GM19395 (cell line): ENCODE data around the gene RPH3AL.
"Not testable (repeated sequence)": the region's sequence is repeated elsewhere in the genome, so short reads cannot be mapped to it uniquely, and the experiment has no call there.

Source experiments
- ATAC-seq: cut with Tn5 transposase; IDR thresholded peaks from one replicate; pipeline ENCODE4 v1.9.1; 2021; ENCODE audit warnings: mild to moderate bottlenecking, moderate library complexity; ENCODE audit not compliant: unreplicated experiment

Gene RPH3AL

DNA sequence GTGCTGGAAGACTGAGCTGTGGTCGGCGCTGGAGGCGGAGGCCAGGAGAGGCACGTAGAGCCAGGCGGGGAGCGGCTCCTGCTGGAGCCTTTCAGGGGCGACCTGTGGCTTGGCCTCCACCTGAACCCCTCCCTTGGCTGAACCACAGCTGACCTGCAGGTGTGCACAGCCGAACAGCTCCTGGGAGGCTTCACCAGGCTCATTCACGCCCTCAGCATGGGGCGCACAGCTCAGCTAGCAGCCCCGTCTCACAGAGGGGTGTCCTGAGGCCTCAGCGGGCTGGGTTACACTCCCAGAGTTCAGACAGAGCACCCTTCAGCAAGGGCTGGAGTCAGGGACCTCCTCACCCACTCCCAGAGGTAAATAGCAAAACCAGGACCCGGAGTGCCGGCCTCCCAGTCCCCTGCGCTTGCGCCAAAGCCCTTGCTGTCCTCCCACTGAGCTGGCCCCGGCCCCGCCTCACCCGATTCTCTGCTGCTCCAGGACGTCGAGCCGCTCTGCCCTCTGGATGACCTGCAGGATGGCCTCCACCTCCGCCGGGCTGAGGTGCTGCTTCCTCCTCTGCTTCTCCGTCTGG, 31.7 kb downstream of the RPH3AL start:
- ATAC-seq = no peak

- no peak for ATAC-seq
Observed at GRCh38 chr17:320139-320538, 32.5 kb downstream of the RPH3AL start.

DNA sequence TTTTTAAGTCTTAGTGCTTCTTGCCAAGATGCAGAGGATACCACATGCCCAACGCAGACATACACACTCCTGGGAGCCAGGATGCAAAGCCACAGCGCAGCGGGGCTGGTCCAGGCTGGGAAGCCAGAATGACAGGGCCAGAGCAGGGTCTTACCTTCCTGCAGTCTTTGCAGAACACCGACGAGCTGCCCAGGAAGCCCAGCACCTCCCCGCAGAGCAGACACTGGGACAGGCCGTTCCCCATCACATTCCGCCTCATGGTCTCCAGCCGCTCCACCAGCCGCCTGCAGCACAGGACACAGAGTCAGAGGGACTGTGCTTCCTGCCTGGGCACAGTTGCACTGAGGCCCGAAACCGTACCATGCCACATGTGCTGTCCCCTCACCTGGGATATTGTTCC, 33.3 kb downstream of the RPH3AL start:
- no peak for ATAC-seq

DNA sequence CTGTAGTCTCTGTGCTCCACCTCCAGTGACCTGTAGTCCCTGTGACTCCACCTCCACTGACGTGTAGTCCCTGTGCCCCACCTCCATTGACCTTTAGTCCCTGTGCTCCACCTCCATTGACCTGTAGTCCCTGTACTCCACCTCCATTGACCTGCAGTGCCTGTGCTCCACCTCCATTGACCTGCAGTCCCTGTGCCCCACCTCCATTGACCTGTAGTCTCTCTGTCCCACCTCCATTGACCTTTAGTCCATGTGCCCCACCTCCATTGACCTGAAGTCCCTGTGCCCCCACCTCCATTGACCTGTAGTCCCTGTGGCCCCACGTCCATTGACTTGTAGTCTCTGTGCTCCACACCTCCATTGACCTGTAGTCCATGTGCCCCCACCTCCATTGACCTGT, 35.5 kb downstream of the RPH3AL start:
- ATAC-seq = not testable (repeated sequence)

DNA sequence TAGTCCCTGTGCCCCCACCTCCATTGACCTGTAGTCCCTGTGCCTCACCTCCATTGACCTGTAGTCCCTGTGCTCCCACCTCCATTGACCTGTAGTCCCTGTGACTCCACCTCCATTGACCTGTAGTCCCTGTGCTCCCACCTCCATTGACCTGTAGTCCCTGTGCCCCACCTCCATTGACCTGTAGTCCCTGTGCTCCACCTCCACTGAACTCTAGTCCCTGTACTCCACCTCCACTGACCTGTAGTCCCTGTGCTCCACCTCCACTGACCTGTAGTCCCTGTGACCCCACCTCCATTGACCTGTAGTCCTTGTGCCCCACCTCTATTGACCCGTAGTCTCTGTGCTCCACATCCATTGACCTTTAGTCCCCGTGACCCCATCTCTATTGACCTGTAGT, 37.2 kb downstream of the RPH3AL start:
- not testable (repeated sequence) for ATAC-seq

- ATAC-seq = not testable (repeated sequence)
Observed at GRCh38 chr17:314614-314944, 38.0 kb downstream of the RPH3AL start.

GRCh38 chr17:313911-314613, 38.5 kb downstream of the RPH3AL start:
- no peak for ATAC-seq

DNA sequence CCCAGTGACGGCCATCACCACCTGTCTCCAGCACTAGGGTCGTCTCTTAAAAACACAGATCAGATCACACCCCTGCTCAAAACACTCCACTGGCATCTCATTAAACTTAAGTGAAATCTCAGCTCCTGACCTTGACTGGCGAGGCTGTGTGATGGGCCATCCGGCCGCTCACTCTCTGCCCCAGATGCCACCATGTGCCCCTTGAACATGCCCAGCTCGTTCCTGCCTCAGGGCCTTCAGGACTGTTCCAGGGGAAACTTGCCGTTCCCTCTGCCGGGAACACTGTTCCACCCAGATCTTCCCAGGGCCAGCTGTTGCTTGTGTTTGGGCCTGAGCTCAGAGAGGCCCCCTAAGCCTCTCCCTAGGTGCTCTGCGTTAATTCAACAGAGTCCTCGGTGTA, 39.4 kb downstream of the RPH3AL start:
- no peak for ATAC-seq

GRCh38 chr17:312476-313148, 40.0 kb downstream of the RPH3AL start:
- no peak for ATAC-seq

- ATAC-seq = no peak
Observed at GRCh38 chr17:311119-311782, 41.4 kb downstream of the RPH3AL start.

DNA sequence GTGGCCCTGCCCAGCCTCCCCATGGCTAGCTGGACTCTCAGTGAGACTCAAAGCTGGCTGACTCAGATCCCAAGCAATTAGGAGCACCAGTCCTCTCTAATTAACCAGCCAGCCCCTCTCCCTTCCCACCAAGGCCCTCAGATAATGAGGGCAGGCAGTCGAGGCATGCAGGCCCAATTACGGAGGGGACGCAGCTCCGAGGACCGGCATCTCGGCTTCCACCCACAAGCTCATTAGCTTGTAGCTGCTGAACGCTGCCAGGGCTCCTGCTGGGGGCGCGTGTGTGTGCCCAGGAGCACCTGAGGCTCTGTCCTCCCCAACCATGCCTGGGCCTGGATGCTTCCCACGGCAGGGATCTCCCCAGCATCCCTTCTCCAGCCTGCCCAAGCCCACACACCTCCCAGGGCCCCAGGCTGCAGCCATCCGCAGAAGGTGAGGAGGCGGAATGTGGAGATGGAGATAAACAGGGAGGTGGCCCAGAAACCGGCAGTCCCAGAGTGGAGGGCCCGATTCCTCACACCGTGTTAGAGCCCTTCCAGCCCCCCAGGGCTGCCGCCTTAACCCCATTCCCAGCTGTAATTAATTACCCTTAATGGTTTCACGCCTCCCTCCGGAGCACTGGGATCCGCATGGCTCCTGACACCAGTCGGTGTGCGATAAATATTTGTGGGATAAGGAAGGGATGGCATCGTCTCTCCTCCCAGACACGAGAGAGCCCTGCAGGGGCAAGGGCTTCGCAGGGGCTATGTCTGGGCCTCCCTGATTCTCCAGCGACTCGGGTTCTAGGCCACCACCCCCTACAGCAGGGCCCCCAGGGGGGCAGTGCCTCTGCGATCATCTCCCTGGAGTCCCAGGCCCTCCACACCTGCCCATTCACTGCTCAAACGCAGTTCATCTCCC, 42.2 kb downstream of the RPH3AL start:
- no peak for ATAC-seq

DNA sequence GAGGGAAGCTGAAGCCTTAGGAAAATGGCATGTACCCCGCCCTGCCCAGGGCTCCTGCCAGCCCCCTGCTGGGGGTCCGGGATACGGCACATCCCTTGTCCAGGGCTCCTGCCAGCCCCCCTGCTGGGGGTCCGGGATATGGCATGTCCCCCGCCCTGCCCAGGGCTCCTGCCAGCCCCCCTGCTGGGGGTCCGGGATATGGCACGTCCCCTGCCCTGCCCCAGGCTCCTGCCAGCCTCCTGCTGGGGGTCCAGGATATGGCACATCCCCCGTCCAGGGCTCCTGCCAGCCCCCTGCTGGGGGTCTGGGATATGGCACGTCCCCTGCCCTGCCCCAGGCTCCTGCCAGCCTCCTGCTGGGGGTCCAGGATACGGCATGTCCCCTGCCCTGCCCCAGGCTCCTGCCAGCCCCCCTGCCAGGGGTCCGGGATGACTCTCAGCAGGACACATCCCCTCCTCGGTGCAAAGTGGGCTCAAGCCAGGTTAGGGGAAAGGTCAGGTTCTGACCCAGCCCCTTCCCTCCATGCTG, 43.2 kb downstream of the RPH3AL start:
- ATAC-seq = no peak

- no peak for ATAC-seq
Observed at GRCh38 chr17:307741-308507, 44.7 kb downstream of the RPH3AL start.

DNA sequence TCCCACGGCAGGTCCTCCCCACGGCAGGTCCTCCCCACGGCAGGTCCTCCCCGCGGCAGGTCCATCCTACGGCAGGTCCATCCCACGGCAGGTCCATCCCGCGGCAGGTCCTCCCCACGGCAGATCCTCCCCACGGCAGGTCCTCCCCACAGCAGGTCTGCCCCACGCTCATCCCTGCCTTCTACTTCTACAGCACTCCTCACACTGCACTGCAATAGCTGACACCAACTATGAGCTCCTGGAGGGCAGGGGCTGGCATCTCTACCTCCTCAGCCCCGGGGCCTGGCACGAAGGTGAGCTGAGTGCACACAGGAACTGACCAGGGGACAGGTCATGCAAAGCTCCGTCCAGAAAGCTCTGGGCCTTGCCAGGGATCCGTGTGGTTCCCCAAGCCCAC, 45.3 kb downstream of the RPH3AL start:
- no peak for ATAC-seq

GRCh38 chr17:306536-307294, 45.9 kb downstream of the RPH3AL start:
- ATAC-seq = no peak

DNA sequence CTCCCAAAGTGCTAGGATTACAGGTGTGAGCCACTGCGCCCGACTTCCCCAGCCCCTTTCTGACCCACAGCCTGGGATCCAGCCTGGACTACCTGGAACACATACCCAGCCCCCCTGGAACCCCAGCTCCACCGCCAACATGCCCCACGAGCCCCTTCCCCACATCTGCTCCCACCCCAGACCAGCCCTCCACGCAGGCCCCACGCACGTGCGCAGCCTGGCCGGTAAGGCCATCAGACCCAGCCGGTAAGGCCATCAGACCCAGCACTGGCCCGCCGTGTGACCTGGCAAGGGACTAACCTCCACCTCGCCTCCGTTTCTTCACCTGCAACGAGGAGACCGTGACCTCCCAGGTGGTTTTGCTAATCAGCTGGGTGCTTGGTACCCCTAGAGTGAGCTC, 46.5 kb downstream of the RPH3AL start:
- no peak for ATAC-seq

DNA sequence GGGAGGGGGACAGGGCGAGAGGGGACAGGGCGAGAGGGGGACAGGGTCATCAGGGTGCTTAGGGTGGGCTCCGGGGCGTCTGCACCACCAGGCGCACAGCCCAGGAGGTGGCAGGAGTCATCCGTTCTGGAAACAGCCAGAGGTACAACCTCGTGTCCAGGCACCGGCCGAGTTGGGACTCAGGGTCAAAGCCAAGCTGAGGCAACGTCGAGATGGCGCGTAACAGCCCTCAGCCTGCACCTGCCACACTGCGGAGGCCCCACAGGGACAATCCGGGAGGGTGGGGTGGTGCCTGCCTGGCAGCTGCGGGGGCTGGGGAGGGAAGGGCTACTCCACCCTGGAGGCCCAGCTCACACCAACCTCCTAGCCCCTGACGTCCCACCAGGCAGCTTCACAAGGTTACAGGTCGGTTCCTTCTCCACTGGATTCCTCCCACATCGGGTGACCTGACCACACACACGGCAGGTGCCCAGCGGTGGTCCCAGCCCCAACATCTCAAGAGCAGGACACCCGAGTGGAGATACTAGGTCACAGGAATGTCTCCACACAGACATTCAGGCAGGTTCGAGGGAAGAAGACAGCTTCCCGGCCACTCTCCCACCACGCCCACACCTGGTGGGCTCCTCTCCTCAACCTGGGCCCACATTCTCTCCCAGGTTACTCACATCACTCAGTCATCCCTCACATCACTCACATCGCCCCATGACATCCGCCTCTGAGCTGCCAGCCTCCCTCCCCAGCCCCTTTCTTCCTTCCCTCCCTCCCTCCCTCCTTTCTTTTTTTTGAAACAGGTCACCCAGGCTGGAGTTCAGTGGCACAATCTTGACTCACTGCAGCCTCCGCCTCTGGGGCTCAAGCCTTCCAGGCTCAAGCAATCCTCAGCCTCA, 47.3 kb downstream of the RPH3AL start:
- ATAC-seq = no peak

DNA sequence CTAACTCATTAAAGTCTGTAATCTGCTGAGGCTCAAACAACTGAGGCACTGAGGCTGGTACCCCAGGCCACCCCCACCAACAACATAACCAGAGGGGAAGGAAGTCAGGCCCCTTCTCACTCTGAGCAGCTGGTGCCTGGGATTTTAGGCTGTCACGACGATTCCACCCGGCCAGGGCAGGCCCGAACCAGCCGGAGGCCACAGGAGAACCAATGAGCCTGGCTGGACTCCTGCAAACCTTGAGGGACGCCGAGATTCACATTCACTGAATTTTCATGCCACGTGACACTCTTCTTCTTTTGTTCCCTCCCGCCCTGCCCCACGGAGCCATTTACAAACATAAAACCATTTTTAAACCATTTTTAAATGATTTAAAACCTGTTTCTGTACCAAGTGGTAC, 48.1 kb downstream of the RPH3AL start:
- no peak for ATAC-seq
